Measurements from ENCODE around the gene CCDC186.
A peak's percentile ranks its signal among the peaks of the same experiment; 100 is the strongest.
"Not testable (repeated sequence)": the region's sequence is repeated elsewhere in the genome, so short reads cannot be mapped to it uniquely, and the experiment has no call there.

The CCDC186 gene

GRCh38 chr10:114174695-114175188 lies 739 bp upstream of the CCDC186 start:
- DNase-seq (ENCODE audit: low read depth in 2 of 2, low spot score in 1 of 2): peak in 1 of 2 donors; percentile 4

GRCh38 chr10:114173603-114173920 lies 441 bp downstream of the CCDC186 start:
- no peak for DNase-seq (ENCODE audit: low read depth in 2 of 2, low spot score in 1 of 2)

- DNase-seq (ENCODE audit: low read depth in 2 of 2, low spot score in 1 of 2): no peak
Observed at GRCh38 chr10:114172776-114173602, 1.0 kb downstream of the CCDC186 start.

- DNase-seq (ENCODE audit: low read depth in 2 of 2, low spot score in 1 of 2): no peak
Observed at GRCh38 chr10:114172216-114172615, 1.8 kb downstream of the CCDC186 start.

- no peak for DNase-seq (ENCODE audit: low read depth in 2 of 2, low spot score in 1 of 2)
Observed at GRCh38 chr10:114168450-114169009, 5.5 kb downstream of the CCDC186 start.

GRCh38 chr10:114167985-114168384 lies 6.0 kb downstream of the CCDC186 start:
- no peak for DNase-seq (ENCODE audit: low read depth in 2 of 2, low spot score in 1 of 2)

- DNase-seq (ENCODE audit: low read depth in 2 of 2, low spot score in 1 of 2): no peak
Observed at GRCh38 chr10:114166494-114166893, 7.5 kb downstream of the CCDC186 start.

GRCh38 chr10:114166043-114166442 lies 8.0 kb downstream of the CCDC186 start:
- no peak for DNase-seq (ENCODE audit: low read depth in 2 of 2, low spot score in 1 of 2)

GRCh38 chr10:114163062-114163461 lies 10.9 kb downstream of the CCDC186 start:
- no peak for DNase-seq (ENCODE audit: low read depth in 2 of 2, low spot score in 1 of 2)

- no peak for DNase-seq (ENCODE audit: low read depth in 2 of 2, low spot score in 1 of 2)
Observed at GRCh38 chr10:114157912-114158311, 16.1 kb downstream of the CCDC186 start.

GRCh38 chr10:114151892-114152291 lies 22.1 kb downstream of the CCDC186 start:
- no peak for DNase-seq (ENCODE audit: low read depth in 2 of 2, low spot score in 1 of 2)

GRCh38 chr10:114151486-114151885 lies 22.5 kb downstream of the CCDC186 start:
- no peak for DNase-seq (ENCODE audit: low read depth in 2 of 2, low spot score in 1 of 2)

GRCh38 chr10:114149476-114149875 lies 24.5 kb downstream of the CCDC186 start:
- DNase-seq (ENCODE audit: low read depth in 2 of 2, low spot score in 1 of 2): not testable (repeated sequence)

- no peak for DNase-seq (ENCODE audit: low read depth in 2 of 2, low spot score in 1 of 2)
Observed at GRCh38 chr10:114143160-114143559, 30.8 kb downstream of the CCDC186 start.

- DNase-seq (ENCODE audit: low read depth in 2 of 2, low spot score in 1 of 2): no peak
Observed at GRCh38 chr10:114142018-114142417, 32.0 kb downstream of the CCDC186 start.

GRCh38 chr10:114140827-114141226 lies 33.2 kb downstream of the CCDC186 start:
- DNase-seq (ENCODE audit: low read depth in 2 of 2, low spot score in 1 of 2): not testable (repeated sequence)

- no peak for DNase-seq (ENCODE audit: low read depth in 2 of 2, low spot score in 1 of 2)
Observed at GRCh38 chr10:114140036-114140435, 34.0 kb downstream of the CCDC186 start.

- no peak for DNase-seq (ENCODE audit: low read depth in 2 of 2, low spot score in 1 of 2)
Observed at GRCh38 chr10:114138581-114138980, 35.4 kb downstream of the CCDC186 start.

- no peak for DNase-seq (ENCODE audit: low read depth in 2 of 2, low spot score in 1 of 2)
Observed at GRCh38 chr10:114135476-114135875, 38.5 kb downstream of the CCDC186 start.

GRCh38 chr10:114131094-114131493 lies 42.9 kb downstream of the CCDC186 start:
- no peak for DNase-seq (ENCODE audit: low read depth in 2 of 2, low spot score in 1 of 2)

- no peak for DNase-seq (ENCODE audit: low read depth in 2 of 2, low spot score in 1 of 2)
Observed at GRCh38 chr10:114121031-114121430, 53.0 kb downstream of the CCDC186 start.

GRCh38 chr10:114118514-114118913 lies 55.5 kb downstream of the CCDC186 start:
- DNase-seq (ENCODE audit: low read depth in 2 of 2, low spot score in 1 of 2): no peak

GRCh38 chr10:114117728-114118127 lies 56.3 kb downstream of the CCDC186 start:
- DNase-seq (ENCODE audit: low read depth in 2 of 2, low spot score in 1 of 2): no peak

All from stimulated activated CD8-positive, alpha-beta memory T cell treated with anti-CD3 and anti-CD28 coated beads, Interleukin-4, amount 100 ng/mL, for 4 hours (primary cell).